ENCODE data around the gene ST3GAL6. TPM values are rescaled to one million over a fixed set of nuclear protein-coding genes. Genes with fewer than 3 reads are reported as not detected.

The ST3GAL6 gene
- total RNA-seq, 1 donor from 2014 or later: not detected

DNA sequence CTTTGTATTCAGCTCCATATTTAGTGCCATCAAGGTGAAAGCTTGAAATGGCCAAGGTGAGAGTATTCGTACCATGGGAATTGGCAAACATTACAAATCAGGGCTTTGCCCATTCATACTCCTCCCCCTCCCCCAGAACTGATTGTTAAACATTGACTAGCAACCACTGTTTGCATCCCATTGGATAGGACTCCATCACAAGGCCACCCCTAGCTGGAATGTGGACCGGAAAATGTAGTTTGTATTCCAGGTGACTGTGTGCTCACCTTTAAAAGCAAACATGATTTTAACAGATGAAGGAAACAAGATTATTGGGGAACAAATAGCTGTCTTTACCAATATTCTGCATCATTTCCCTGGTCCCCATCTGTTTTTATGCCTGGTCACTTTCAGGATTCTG, 14.1 kb downstream of the ST3GAL6 start:
- Mint-ChIP-seq H3K27me3 (no peaks in the 10 kb centered on the region), H3K36me3 (ENCODE audit: low read depth) (no peaks in the 10 kb centered on the region), H3K9me3 (no peaks in the 10 kb centered on the region), H3K27ac (no peak overlapping the region), H3K4me1 (no peaks in the 10 kb centered on the region), H3K4me3 (no peak overlapping the region)
- no peak for ATAC-seq (ENCODE audit: low read depth)
- ChIA-PET POLR2A (no interaction called here), CTCF (no interaction called here)
- no peak for DNase-seq
- intact Hi-C loops (cut with micrococcal nuclease): no loop called here
- TF ChIP-seq CTCF (IDR thresholded peaks at IDR 0.05): no peak

DNA sequence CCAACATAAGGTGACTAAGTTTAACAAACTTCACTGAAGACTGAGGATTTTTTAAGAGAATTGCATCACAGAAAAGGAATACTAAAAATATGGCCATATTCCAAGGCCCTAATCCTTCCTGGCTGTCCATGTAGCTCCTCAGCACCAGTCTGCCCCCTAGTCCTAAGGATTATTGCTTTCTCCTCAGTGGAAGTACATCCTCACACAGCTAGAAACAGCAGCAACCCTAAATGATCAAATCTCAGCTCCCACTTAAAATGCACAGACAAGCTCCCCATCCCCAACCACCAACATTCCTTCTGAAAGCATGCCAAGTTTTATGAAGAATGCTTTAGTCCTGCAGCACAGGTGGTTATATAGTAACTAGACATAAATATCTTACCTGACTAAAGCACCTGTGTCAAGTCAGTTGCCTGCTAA, 14.7 kb downstream of the ST3GAL6 start:
- Mint-ChIP-seq H3K9me3 (no peaks in the 10 kb centered on the region), H3K36me3 (ENCODE audit: low read depth) (no peaks in the 10 kb centered on the region), H3K27ac (no peak overlapping the region), H3K4me1 (no peaks in the 10 kb centered on the region), H3K4me3 (no peak overlapping the region), H3K27me3 (no peaks in the 10 kb centered on the region)
- TF ChIP-seq CTCF (IDR thresholded peaks at IDR 0.05): no peak
- DNase-seq (no peak), ATAC-seq (ENCODE audit: low read depth) (no peak)
- CTCF ChIA-PET: no interaction called here
- intact Hi-C loops (cut with micrococcal nuclease): no loop called here
- POLR2A ChIA-PET: no interaction called here

DNA sequence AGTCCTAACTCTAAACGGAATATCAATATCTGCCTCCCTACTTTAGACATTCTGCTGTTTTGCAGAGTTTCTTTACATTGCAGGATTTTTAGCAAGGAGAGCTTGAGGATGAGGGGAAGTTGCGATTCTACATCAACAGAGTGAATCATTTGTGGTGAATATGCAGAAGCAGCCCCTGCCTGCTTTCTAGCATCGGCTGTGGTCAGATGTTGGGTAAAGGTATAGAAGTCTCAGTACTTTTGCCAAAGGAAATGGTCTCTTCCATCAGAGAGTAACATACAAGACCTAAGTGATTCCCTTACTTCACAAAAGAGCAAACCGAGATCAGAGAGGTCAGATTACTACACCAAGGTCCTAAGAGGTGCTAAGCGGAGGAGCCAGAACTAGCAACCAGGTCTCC, 15.2 kb downstream of the ST3GAL6 start:
- CTCF ChIA-PET: no interaction called here
- ATAC-seq (ENCODE audit: low read depth) (no peak), DNase-seq (no peak)
- Mint-ChIP-seq H3K27ac (no peak overlapping the region), H3K4me1 (no peaks in the 10 kb centered on the region), H3K4me3 (no peak overlapping the region), H3K36me3 (ENCODE audit: low read depth) (no peaks in the 10 kb centered on the region), H3K27me3 (no peaks in the 10 kb centered on the region), H3K9me3 (no peaks in the 10 kb centered on the region)
- intact Hi-C loops (cut with micrococcal nuclease): no loop called here
- no peak for TF ChIP-seq CTCF (IDR thresholded peaks at IDR 0.05)
- POLR2A ChIA-PET: no interaction called here

- CTCF ChIA-PET: no interaction called here
- H3K27ac Mint-ChIP-seq: no peak overlapping the region
- POLR2A ChIA-PET: no interaction called here
Observed at GRCh38 chr3:98778852-98779413, 15.8 kb downstream of the ST3GAL6 start.

More at GRCh38 chr3:98778852-98779413, 15.8 kb downstream of the ST3GAL6 start:
- DNase-seq: no peak
- no peak for TF ChIP-seq CTCF (IDR thresholded peaks at IDR 0.05)
- no peak for ATAC-seq (ENCODE audit: low read depth)
- Mint-ChIP-seq H3K36me3 (ENCODE audit: low read depth) (no peaks in the 10 kb centered on the region), H3K9me3 (no peaks in the 10 kb centered on the region), H3K4me3 (no peak overlapping the region), H3K27me3 (no peaks in the 10 kb centered on the region), H3K4me1 (no peaks in the 10 kb centered on the region)
- intact Hi-C loops (cut with micrococcal nuclease): no loop called here
